ENCODE measurements around the gene ABLIM2. TPM values are rescaled to one million over a fixed set of nuclear protein-coding genes. Genes with fewer than 3 reads are reported as not detected.
A peak's percentile ranks its signal among the peaks of the same experiment; 100 is the strongest.

The ABLIM2 gene
- total RNA-seq, 2 experiments from 2014 or later: 0.13 TPM; not detected in 1

DNA sequence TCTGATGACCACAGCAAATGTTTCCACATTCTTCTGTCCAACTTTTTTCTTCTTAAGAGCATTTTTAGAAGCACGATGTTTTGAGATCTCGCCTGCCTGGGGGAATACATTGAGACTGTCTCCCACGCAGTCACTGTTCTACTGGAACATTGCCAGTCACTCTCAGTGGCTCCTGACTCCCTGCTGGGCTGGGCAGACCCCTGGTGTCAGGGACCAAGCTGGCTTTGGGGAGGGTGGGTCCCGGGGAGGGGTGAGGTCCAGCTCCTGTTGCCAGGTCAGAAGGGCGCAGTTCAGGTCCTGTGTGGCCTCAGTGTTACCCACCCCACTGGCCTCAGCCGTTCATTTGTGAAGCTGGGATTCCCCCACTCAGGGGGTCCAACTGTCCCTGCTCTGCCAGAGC lies 18.9 kb upstream of the ABLIM2 start:
- Mint-ChIP-seq H3K9me3 (no peaks in the 10 kb centered on the region), H3K27ac (no peak overlapping the region), H3K36me3 (ENCODE audit: low read depth) (no peaks in the 10 kb centered on the region), H3K4me1 (no peaks in the 10 kb centered on the region), H3K4me3 (no peak overlapping the region), H3K27me3 (peaks cover under 1% of the 10 kb centered on the region)
- DNase-seq: no peak
- POLR2A ChIA-PET: interaction anchor here (1.1 kb wide), 1 partner anchor 24 kb away, joined by 3 read pairs; no protein-coding TSS in a partner anchor
- CTCF ChIA-PET: interaction anchor here (0.7 to 2.6 kb wide), 11 partner anchors 10 to 258 kb away, joined by 3 to 19 read pairs (median 7); partner anchors contain the start of genes ABLIM2 and SH3TC1

- Mint-ChIP-seq H3K27ac (no peak overlapping the region), H3K9me3 (no peaks in the 10 kb centered on the region), H3K27me3 (peaks cover 2% of the 10 kb centered on the region), H3K36me3 (ENCODE audit: low read depth) (no peaks in the 10 kb centered on the region), H3K4me1 (peaks cover 2% of the 10 kb centered on the region), H3K4me3 (no peak overlapping the region)
- peak; percentile 48 for DNase-seq
- ChIA-PET POLR2A (interaction anchor here (1.1 to 1.3 kb wide), 2 partner anchors 21 to 25 kb away, joined by 3 to 5 read pairs; no protein-coding TSS in a partner anchor), CTCF (interaction anchor here (0.7 to 2.6 kb wide), 14 partner anchors 9 to 259 kb away, joined by 3 to 19 read pairs (median 6); partner anchors contain the start of genes ABLIM2 and SH3TC1)
Observed at GRCh38 chr4:8176547-8177399, 18.2 kb upstream of the ABLIM2 start.

- Mint-ChIP-seq H3K4me3 (no peak overlapping the region), H3K27me3 (peaks cover 2% of the 10 kb centered on the region), H3K27ac (no peak overlapping the region), H3K36me3 (ENCODE audit: low read depth) (no peaks in the 10 kb centered on the region), H3K9me3 (no peaks in the 10 kb centered on the region), H3K4me1 (peaks cover 2% of the 10 kb centered on the region)
- no peak for DNase-seq
- POLR2A ChIA-PET: interaction anchor here (1.3 kb wide), 1 partner anchor 22 kb away, joined by 5 read pairs; no protein-coding TSS in a partner anchor
- CTCF ChIA-PET: interaction anchor here (1.2 to 2.0 kb wide), 4 partner anchors 8 to 25 kb away, joined by 6 to 14 read pairs (median 8); partner anchors contain the start of gene SH3TC1
Observed at GRCh38 chr4:8175686-8176085, 17.1 kb upstream of the ABLIM2 start.

DNA sequence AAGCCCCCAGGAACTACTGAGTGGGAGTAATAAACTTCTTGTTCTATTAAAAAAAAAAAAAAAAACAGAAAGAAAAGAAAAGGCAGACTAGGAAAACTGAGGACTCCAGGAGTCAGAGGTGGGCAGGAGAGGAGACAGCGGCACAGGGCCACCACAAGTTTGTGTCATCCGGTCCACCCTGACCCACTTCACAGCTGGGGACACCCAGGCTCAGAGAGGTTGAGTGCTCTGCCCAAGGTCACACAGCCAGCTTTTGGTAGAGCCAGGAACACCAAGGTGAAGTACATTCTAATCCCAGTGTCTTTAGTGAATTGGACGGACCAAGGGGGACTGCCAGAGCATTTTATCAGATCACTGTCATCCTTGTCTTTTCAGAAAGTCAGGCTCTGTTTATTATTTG lies 16.4 kb upstream of the ABLIM2 start:
- H3K36me3 Mint-ChIP-seq (ENCODE audit: low read depth): no peaks in the 10 kb centered on the region
- CTCF ChIA-PET: no interaction called here
- POLR2A ChIA-PET: no interaction called here
- H3K9me3 Mint-ChIP-seq: no peaks in the 10 kb centered on the region
- peaks cover 2% of the 10 kb centered on the region for H3K27me3 Mint-ChIP-seq
- no peak overlapping the region for H3K27ac Mint-ChIP-seq
- no peak for DNase-seq
- no peak overlapping the region for H3K4me3 Mint-ChIP-seq
- peaks cover 2% of the 10 kb centered on the region for H3K4me1 Mint-ChIP-seq

- Mint-ChIP-seq H3K9me3 (peaks cover under 1% of the 10 kb centered on the region), H3K27me3 (peaks cover 2% of the 10 kb centered on the region), H3K4me3 (no peak overlapping the region), H3K36me3 (ENCODE audit: low read depth) (no peaks in the 10 kb centered on the region), H3K27ac (no peak overlapping the region), H3K4me1 (peaks cover 2% of the 10 kb centered on the region)
- DNase-seq: no peak
- POLR2A ChIA-PET: no interaction called here
- CTCF ChIA-PET: no interaction called here
Observed at GRCh38 chr4:8173492-8174242, 15.1 kb upstream of the ABLIM2 start.

- H3K4me3 Mint-ChIP-seq: no peak overlapping the region
- peaks cover 2% of the 10 kb centered on the region for H3K36me3 Mint-ChIP-seq (ENCODE audit: low read depth)
- H3K9me3 Mint-ChIP-seq: peaks cover 11% of the 10 kb centered on the region
- peaks cover 2% of the 10 kb centered on the region for H3K4me1 Mint-ChIP-seq
- no peak overlapping the region for H3K27ac Mint-ChIP-seq
- H3K27me3 Mint-ChIP-seq: peaks cover 2% of the 10 kb centered on the region
- POLR2A ChIA-PET: no interaction called here
- CTCF ChIA-PET: no interaction called here
- peak; percentile 18 for DNase-seq
Observed at GRCh38 chr4:8171984-8172924, 13.6 kb upstream of the ABLIM2 start.

DNA sequence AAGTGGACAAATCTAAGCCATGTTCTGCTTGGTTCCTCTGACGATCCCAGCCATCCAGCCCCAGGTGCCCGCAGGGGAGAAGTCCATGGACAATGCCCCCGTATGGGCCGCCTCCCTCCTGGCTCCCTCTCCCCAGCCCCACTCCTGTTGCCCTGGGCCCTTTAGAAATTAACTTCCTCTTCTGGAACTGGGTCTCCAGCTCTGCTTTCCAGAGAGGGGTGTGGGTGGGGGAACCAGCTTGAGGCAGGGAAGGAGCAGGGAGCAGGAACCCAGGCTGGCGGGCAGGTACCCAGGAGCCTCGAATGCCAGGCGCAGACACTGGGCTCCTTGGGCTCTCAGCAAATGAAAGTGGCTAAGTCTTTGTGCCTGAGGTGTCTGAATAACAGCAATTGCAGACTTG lies 12.7 kb upstream of the ABLIM2 start:
- Mint-ChIP-seq H3K9me3 (peaks cover 14% of the 10 kb centered on the region), H3K27me3 (peaks cover 2% of the 10 kb centered on the region), H3K4me1 (peaks cover 2% of the 10 kb centered on the region), H3K36me3 (ENCODE audit: low read depth) (peaks cover 2% of the 10 kb centered on the region), H3K4me3 (no peak overlapping the region), H3K27ac (no peak overlapping the region)
- ChIA-PET POLR2A (no interaction called here), CTCF (interaction anchor here (0.7 kb wide), 1 partner anchor 208 kb away, joined by 3 read pairs; no protein-coding TSS in a partner anchor)
- DNase-seq: no peak

GRCh38 chr4:8170341-8170740 lies 11.7 kb upstream of the ABLIM2 start:
- DNase-seq: no peak
- no peak overlapping the region for H3K4me3 Mint-ChIP-seq
- peaks cover 2% of the 10 kb centered on the region for H3K4me1 Mint-ChIP-seq
- H3K27me3 Mint-ChIP-seq: peaks cover 2% of the 10 kb centered on the region
- H3K9me3 Mint-ChIP-seq: peaks cover 14% of the 10 kb centered on the region
- peaks cover 2% of the 10 kb centered on the region for H3K36me3 Mint-ChIP-seq (ENCODE audit: low read depth)
- CTCF ChIA-PET: no interaction called here
- POLR2A ChIA-PET: no interaction called here
- H3K27ac Mint-ChIP-seq: no peak overlapping the region

DNA sequence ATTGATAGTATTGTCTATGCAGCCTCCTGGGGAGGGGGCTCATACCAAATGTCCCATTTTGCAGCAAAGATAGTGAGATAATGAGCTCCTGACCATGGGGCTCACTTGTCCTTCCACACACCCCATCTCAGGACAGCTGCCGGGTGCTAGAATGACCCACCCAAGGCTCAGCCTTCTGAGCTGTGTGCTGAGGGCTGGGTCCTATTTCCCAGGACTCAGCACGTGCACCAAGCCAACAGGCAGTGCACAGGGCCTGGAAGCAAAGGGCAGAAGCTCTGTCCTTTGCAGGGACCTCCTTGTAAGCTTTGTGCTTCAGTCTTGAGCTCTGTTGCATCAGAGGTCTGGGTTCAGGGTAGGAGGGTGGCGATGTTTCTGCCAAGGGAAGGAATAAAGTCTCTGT lies 11.2 kb upstream of the ABLIM2 start:
- DNase-seq: no peak
- no peak overlapping the region for H3K27ac Mint-ChIP-seq
- H3K27me3 Mint-ChIP-seq: peaks cover 2% of the 10 kb centered on the region
- H3K4me1 Mint-ChIP-seq: peaks cover 2% of the 10 kb centered on the region
- H3K36me3 Mint-ChIP-seq (ENCODE audit: low read depth): peaks cover 2% of the 10 kb centered on the region
- ChIA-PET CTCF (no interaction called here), POLR2A (no interaction called here)
- H3K9me3 Mint-ChIP-seq: peaks cover 14% of the 10 kb centered on the region
- H3K4me3 Mint-ChIP-seq: no peak overlapping the region

- POLR2A ChIA-PET: no interaction called here
Observed at GRCh38 chr4:8168832-8169598, 10.4 kb upstream of the ABLIM2 start.

DNA sequence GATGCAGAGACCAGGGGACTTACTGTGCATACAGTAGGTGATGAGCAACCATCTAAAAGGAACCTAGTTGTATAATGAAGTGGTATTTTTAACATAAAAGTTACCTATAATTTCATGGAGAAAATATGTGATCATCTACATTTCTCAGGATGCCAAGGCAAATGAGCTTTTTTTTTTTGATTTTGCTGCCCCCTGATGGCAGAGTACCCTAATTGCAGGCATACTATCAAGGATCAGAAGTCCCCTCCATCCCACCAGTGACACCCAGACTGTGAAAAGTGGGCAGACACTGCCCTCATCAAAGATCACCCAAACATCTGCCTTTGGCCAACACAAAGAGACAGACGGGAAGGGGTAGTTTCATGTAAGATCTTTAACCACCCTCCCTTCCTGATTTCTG lies 9.6 kb upstream of the ABLIM2 start:
- Mint-ChIP-seq H3K9me3 (peaks cover 14% of the 10 kb centered on the region), H3K36me3 (ENCODE audit: low read depth) (peaks cover 2% of the 10 kb centered on the region), H3K4me1 (peaks cover 2% of the 10 kb centered on the region), H3K27ac (no peak overlapping the region), H3K27me3 (peaks cover 2% of the 10 kb centered on the region), H3K4me3 (no peak overlapping the region)
- no peak for DNase-seq
- CTCF ChIA-PET: interaction anchor here (1.0 to 1.3 kb wide), 2 partner anchors 8 to 9 kb away, joined by 4 to 7 read pairs; partner anchors contain the start of gene ABLIM2
- POLR2A ChIA-PET: no interaction called here

More at GRCh38 chr4:8168832-8169598, 10.4 kb upstream of the ABLIM2 start:
- no peak overlapping the region for H3K4me3 Mint-ChIP-seq
- CTCF ChIA-PET: interaction anchor here (1.0 kb wide), 1 partner anchor 10 kb away, joined by 4 read pairs; the partner anchor contains the start of gene ABLIM2
- H3K9me3 Mint-ChIP-seq: peaks cover 14% of the 10 kb centered on the region
- DNase-seq: no peak
- no peak overlapping the region for H3K27ac Mint-ChIP-seq
- H3K27me3 Mint-ChIP-seq: peaks cover 2% of the 10 kb centered on the region
- peaks cover 2% of the 10 kb centered on the region for H3K36me3 Mint-ChIP-seq (ENCODE audit: low read depth)
- H3K4me1 Mint-ChIP-seq: peaks cover 2% of the 10 kb centered on the region

GRCh38 chr4:8167815-8168214 lies 9.2 kb upstream of the ABLIM2 start:
- Mint-ChIP-seq H3K4me3 (no peak overlapping the region), H3K36me3 (ENCODE audit: low read depth) (peaks cover 2% of the 10 kb centered on the region), H3K27me3 (peaks cover 2% of the 10 kb centered on the region), H3K4me1 (peaks cover 2% of the 10 kb centered on the region), H3K27ac (no peak overlapping the region), H3K9me3 (peaks cover 14% of the 10 kb centered on the region)
- POLR2A ChIA-PET: no interaction called here
- CTCF ChIA-PET: interaction anchor here (1.0 to 1.3 kb wide), 2 partner anchors 9 kb away, joined by 4 to 7 read pairs; partner anchors contain the start of gene ABLIM2
- DNase-seq: no peak

All from activated CD4-positive, alpha-beta memory T cell treated with anti-CD3 and anti-CD28 coated beads, Interleukin-2, amount 10 ng/mL, durations not matched to agents 7 days and 5 days (primary cell).